HepG2 (cell line): ENCODE measurements around the gene KCNQ1OT1. TPM values are rescaled to one million over a fixed set of nuclear protein-coding genes. Genes with fewer than 3 reads are reported as not detected.

Experiments
- DNMT1 ChIP-seq: sonication (generic); formaldehyde crosslinking; IDR thresholded peaks from 2 replicates; pipeline ENCODE4 v1.5.1; 2020; ENCODE audit warnings: mild to moderate bottlenecking, missing genetic modification reagents
- EED ChIP-seq: sonication (generic); formaldehyde crosslinking; IDR thresholded peaks from 2 replicates; pipeline ENCODE4 v1.5.0; 2020; ENCODE audit warnings: mild to moderate bottlenecking, missing genetic modification reagents
- HDAC1 ChIP-seq: sonication (generic); formaldehyde crosslinking; IDR thresholded peaks from 2 replicates; pipeline ENCODE4 v1.5.1; 2020; ENCODE audit warnings: mild to moderate bottlenecking, missing genetic modification reagents
- HNRNPUL1 ChIP-seq: fragments of 200-400 bp; formaldehyde crosslinking; IDR thresholded peaks from 2 replicates; pipeline ENCODE4 v1.6.1; 2017; ENCODE audit warnings: low read depth, mild to moderate bottlenecking, low read length, moderate library complexity
- ISX ChIP-seq: sonication (generic); formaldehyde crosslinking; conservative IDR thresholded peaks from 2 replicates; pipeline ENCODE4 v1.5.0; 2020; ENCODE audit warnings: missing genetic modification reagents
- KLF11 ChIP-seq: IDR thresholded peaks from 2 replicates; pipeline ENCODE4 v1.6.1; 2016; ENCODE audit warnings: missing compliant biosample characterization
- NFIC ChIP-seq: IDR thresholded peaks from 2 replicates; pipeline ENCODE4 v1.6.1; 2012; ENCODE audit warnings: mild to moderate bottlenecking, low read length, inconsistent platforms
- NR3C1 ChIP-seq: sonication (generic); formaldehyde crosslinking; IDR thresholded peaks from 2 replicates; pipeline ENCODE4 v1.4.0; 2020; ENCODE audit warnings: missing genetic modification reagents
- PAWR ChIP-seq: sonication (generic); formaldehyde crosslinking; IDR thresholded peaks from 2 replicates; pipeline ENCODE4 v1.4.0; 2020; ENCODE audit warnings: missing genetic modification reagents, mild to moderate bottlenecking, borderline replicate concordance
- PHF5A ChIP-seq: IDR thresholded peaks from one replicate; pipeline ENCODE4 v1.6.1; 2018; ENCODE audit warnings: low read depth, missing genetic modification reagents; ENCODE audit not compliant: unreplicated experiment
- RBM22 ChIP-seq: fragments of 200-400 bp; formaldehyde crosslinking; optimal IDR thresholded peaks from 2 replicates; pipeline ENCODE3; 2017; ENCODE audit warnings: mild to moderate bottlenecking, low read length, moderate library complexity
- SSRP1 ChIP-seq: IDR thresholded peaks from 2 replicates; pipeline ENCODE4 v1.6.1; 2016; ENCODE audit warnings: control low read depth
- TARDBP ChIP-seq: sonication (generic); formaldehyde crosslinking; IDR thresholded peaks from 2 replicates; pipeline ENCODE4 v1.8.0; 2022; ENCODE audit warnings: mild to moderate bottlenecking, missing genetic modification reagents
- ZKSCAN1 ChIP-seq: fragments of 150-350 bp; IDR thresholded peaks from 2 replicates; pipeline ENCODE4 v1.6.1; 2014; ENCODE audit warnings: low read length
- ZMAT3 ChIP-seq: sonication (generic); formaldehyde crosslinking; conservative IDR thresholded peaks from 2 replicates; pipeline ENCODE4 v1.7.0; 2021; ENCODE audit warnings: missing genetic modification reagents
- ZNF160 ChIP-seq: sonication (generic); formaldehyde crosslinking; IDR thresholded peaks from 2 replicates; pipeline ENCODE4 v1.8.0; 2022; ENCODE audit warnings: mild to moderate bottlenecking, inconsistent platforms, missing genetic modification reagents
- ZNF326 ChIP-seq: sonication (generic); formaldehyde crosslinking; IDR thresholded peaks from 2 replicates; pipeline ENCODE4 v1.4.0; 2020; ENCODE audit warnings: missing genetic modification reagents, borderline replicate concordance
- ZNF563 ChIP-seq: sonication (generic); formaldehyde crosslinking; IDR thresholded peaks from 2 replicates; pipeline ENCODE4 v1.8.0; 2022; ENCODE audit warnings: mild to moderate bottlenecking, moderate library complexity, missing genetic modification reagents
- polyA plus RNA-seq, 8 experiments: library from polyadenylated mRNA; depleted of rRNA in 3 of 8; stranded (reverse) in 7 of 8; unstranded in 1 of 8; fragments of >200 nt; fragmentation: Illumina TruSeq in 4 of 8; extraction: Trizol in 4 of 8; gene quantifications; 2 replicates each; pipeline versions ENCODE4 v1.2.1 to v1.2.3, GENCODE V29; 2011 to 2016; ENCODE audit warnings: low read depth in 4 of 8, missing spikeins in 1 of 8, mixed read lengths in 1 of 8; ENCODE audit not compliant: insufficient read depth in 1 of 8
- total RNA-seq, 5 experiments: library from RNA; depleted of rRNA; stranded (reverse); fragments of >200 nt; fragmentation: Illumina TruSeq; extraction: Trizol; gene quantifications; 2 replicates each; pipeline ENCODE4 v1.2.3, GENCODE V29; 2016; ENCODE audit warnings: low read depth in 1 of 5
- TF ChIP-seq, protein P1 (sequence below): sonication (generic); formaldehyde crosslinking; conservative IDR thresholded peaks from 2 replicates; pipeline ENCODE4 v1.8.0; 2022; ENCODE audit warnings: mild to moderate bottlenecking, moderate library complexity, missing genetic modification reagents
- TF ChIP-seq, protein P2 (sequence below): sonication (generic); formaldehyde crosslinking; conservative IDR thresholded peaks from 2 replicates; pipeline ENCODE4 v1.4.0; 2020; ENCODE audit warnings: mild to moderate bottlenecking, missing genetic modification reagents, moderate library complexity
- TF ChIP-seq, protein P3 (sequence below): sonication (generic); formaldehyde crosslinking; IDR thresholded peaks from 2 replicates; pipeline ENCODE4 v1.5.0; 2020; ENCODE audit warnings: missing genetic modification reagents, mild to moderate bottlenecking, borderline replicate concordance
- TF ChIP-seq, protein P4 (sequence below): fragments of 450-650 bp; IDR thresholded peaks from 2 replicates; pipeline ENCODE4 v1.6.1; 2017

Gene KCNQ1OT1
- total and polyA plus RNA-seq, 2 of the 13 experiments (the other 11 are each of a cell fraction or from before 2014, with no cell fraction given), result 1.3 to 18.9 TPM

DNA sequence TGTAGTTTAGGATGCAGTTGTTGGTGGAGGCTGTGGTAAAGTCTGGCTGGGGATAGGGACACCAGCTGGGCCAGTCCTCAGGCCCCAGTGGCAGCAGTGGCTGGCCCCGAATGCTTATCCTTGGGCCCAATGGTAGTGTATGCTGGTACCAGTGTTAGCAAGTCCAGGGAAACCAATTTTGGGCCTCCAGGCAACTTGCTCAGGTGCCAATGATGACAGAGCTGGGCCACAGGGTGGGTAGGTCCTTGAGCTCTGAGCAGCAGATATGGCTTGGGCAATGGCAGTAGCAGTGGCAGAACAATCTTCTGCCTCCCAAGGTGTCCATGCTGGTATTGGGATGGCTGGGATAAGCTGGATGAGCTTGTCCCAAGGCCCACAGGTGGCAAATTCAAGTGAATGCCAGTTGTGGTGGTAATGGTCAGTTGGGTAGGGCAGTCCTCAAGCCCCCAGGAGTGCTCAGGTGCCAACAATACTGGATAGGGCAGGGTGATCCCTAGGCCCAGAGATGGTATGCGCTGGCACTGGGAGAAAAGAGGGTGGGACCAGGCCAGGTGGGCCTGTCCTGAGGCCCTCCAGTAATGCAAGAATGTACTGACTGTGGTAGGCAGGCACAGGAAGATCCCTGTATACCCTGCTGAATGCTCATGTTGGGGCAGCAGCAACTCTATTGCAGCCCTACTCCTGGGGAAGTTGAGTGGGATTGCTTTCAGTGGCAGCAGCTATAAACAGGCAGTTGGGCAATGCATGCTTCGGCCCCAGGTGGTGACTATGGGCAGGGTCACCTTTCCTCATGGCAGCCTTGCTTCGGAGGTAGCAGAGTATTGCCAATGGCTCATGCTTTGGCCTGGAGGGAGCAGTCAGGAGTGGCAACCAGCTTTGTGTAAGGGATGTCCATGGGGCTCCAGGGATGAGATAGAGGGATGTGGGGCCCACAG is 54.7 kb downstream of the KCNQ1OT1 start (continued):
- TF ChIP-seq, protein P1, sequence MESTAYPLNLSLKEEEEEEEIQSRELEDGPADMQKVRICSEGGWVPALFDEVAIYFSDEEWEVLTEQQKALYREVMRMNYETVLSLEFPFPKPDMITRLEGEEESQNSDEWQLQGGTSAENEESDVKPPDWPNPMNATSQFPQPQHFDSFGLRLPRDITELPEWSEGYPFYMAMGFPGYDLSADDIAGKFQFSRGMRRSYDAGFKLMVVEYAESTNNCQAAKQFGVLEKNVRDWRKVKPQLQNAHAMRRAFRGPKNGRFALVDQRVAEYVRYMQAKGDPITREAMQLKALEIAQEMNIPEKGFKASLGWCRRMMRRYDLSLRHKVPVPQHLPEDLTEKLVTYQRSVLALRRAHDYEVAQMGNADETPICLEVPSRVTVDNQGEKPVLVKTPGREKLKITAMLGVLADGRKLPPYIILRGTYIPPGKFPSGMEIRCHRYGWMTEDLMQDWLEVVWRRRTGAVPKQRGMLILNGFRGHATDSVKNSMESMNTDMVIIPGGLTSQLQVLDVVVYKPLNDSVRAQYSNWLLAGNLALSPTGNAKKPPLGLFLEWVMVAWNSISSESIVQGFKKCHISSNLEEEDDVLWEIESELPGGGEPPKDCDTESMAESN (CRISPR knock-in tag), result no peak
- TF ChIP-seq ZMAT3 (no peak), ISX (CRISPR knock-in tag) (no peak), HDAC1 (CRISPR knock-in tag) (no peak), PHF5A (CRISPR knock-in tag) (no peak), HNRNPUL1 (no peak), ZNF160 (CRISPR knock-in tag) (no peak), EED (CRISPR knock-in tag) (no peak), ZKSCAN1 (no peak), RBM22 (peak; percentile 87), ZNF326 (CRISPR knock-in tag) (peak; percentile 46; the same call in 1 of the 2 replicates), KLF11 (no peak), NR3C1 (CRISPR knock-in tag) (no peak), PAWR (CRISPR knock-in tag) (no peak), TARDBP (CRISPR knock-in tag) (peak; percentile 13; the same call in 1 of the 2 replicates), SSRP1 (peak; percentile 73), NFIC (no peak), ZNF563 (CRISPR knock-in tag) (no peak), DNMT1 (peak; percentile 78; the same call in 1 of the 2 replicates)
- TF ChIP-seq, protein P2, sequence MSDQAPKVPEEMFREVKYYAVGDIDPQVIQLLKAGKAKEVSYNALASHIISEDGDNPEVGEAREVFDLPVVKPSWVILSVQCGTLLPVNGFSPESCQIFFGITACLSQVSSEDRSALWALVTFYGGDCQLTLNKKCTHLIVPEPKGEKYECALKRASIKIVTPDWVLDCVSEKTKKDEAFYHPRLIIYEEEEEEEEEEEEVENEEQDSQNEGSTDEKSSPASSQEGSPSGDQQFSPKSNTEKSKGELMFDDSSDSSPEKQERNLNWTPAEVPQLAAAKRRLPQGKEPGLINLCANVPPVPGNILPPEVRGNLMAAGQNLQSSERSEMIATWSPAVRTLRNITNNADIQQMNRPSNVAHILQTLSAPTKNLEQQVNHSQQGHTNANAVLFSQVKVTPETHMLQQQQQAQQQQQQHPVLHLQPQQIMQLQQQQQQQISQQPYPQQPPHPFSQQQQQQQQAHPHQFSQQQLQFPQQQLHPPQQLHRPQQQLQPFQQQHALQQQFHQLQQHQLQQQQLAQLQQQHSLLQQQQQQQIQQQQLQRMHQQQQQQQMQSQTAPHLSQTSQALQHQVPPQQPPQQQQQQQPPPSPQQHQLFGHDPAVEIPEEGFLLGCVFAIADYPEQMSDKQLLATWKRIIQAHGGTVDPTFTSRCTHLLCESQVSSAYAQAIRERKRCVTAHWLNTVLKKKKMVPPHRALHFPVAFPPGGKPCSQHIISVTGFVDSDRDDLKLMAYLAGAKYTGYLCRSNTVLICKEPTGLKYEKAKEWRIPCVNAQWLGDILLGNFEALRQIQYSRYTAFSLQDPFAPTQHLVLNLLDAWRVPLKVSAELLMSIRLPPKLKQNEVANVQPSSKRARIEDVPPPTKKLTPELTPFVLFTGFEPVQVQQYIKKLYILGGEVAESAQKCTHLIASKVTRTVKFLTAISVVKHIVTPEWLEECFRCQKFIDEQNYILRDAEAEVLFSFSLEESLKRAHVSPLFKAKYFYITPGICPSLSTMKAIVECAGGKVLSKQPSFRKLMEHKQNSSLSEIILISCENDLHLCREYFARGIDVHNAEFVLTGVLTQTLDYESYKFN (CRISPR knock-in tag), result no peak
- TF ChIP-seq, protein P3, sequence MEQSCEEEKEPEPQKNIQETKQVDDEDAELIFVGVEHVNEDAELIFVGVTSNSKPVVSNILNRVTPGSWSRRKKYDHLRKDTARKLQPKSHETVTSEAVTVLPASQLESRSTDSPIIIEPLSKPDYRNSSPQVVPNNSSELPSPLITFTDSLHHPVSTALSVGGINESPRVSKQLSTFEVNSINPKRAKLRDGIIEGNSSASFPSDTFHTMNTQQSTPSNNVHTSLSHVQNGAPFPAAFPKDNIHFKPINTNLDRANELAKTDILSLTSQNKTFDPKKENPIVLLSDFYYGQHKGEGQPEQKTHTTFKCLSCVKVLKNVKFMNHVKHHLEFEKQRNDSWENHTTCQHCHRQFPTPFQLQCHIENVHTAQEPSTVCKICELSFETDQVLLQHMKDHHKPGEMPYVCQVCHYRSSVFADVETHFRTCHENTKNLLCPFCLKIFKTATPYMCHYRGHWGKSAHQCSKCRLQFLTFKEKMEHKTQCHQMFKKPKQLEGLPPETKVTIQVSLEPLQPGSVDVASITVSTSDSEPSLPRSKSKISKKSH (CRISPR knock-in tag), result peak; percentile 29; the same call in 1 of the 2 replicates
- TF ChIP-seq, protein P4, sequence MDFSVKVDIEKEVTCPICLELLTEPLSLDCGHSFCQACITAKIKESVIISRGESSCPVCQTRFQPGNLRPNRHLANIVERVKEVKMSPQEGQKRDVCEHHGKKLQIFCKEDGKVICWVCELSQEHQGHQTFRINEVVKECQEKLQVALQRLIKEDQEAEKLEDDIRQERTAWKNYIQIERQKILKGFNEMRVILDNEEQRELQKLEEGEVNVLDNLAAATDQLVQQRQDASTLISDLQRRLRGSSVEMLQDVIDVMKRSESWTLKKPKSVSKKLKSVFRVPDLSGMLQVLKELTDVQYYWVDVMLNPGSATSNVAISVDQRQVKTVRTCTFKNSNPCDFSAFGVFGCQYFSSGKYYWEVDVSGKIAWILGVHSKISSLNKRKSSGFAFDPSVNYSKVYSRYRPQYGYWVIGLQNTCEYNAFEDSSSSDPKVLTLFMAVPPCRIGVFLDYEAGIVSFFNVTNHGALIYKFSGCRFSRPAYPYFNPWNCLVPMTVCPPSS, result no peak
